Stomach smooth muscle (tissue), 2 donors: Measurements from ENCODE around the gene ABHD10.

Experiments used
- H3K27ac ChIP-seq: one replicate; pipeline ENCODE4 v1.7.0; 2013; ENCODE audit warnings: mild to moderate bottlenecking, low read length, inconsistent platforms
- H3K27me3 ChIP-seq, 2 donors: one replicate each; pipeline ENCODE4 v1.7.0; 2013; ENCODE audit warnings: low read length in 2 of 2; ENCODE audit not compliant: insufficient read depth in 2 of 2, control insufficient read depth in 1 of 2
- H3K36me3 ChIP-seq, 2 donors: one replicate each; pipeline ENCODE4 v1.7.0; 2013; ENCODE audit warnings: low read length in 2 of 2; ENCODE audit not compliant: control insufficient read depth in 2 of 2, insufficient read depth in 2 of 2
- H3K4me1 ChIP-seq: one replicate; pipeline ENCODE4 v1.7.0; 2013; ENCODE audit warnings: low read length; ENCODE audit not compliant: control insufficient read depth, insufficient read depth
- H3K4me3 ChIP-seq, 2 donors: one replicate each; pipeline ENCODE4 v1.7.0; 2013; ENCODE audit warnings: low read length in 2 of 2
- H3K9ac ChIP-seq, 2 donors: one replicate each; pipeline ENCODE4 v1.7.0; 2013; ENCODE audit warnings: low read length in 2 of 2, mild to moderate bottlenecking in 1 of 2
- H3K9me3 ChIP-seq, 2 donors: one replicate each; pipeline ENCODE4 v1.7.0; 2013; ENCODE audit warnings: low read length in 2 of 2; ENCODE audit not compliant: control insufficient read depth in 2 of 2
- donor health status: healthy.
- donor health status: Pancreatic carcinoma.

Gene ABHD10

GRCh38 chr3:111949712-111950111, 29.1 kb upstream of the ABHD10 start:
- Histone ChIP-seq H3K27ac (no peak overlapping the region), H3K27me3 (no peaks in the 10 kb centered on the region), H3K4me1 (no peaks in the 10 kb centered on the region), H3K36me3 (peaks cover 25 to 41% of the 10 kb centered on the region in 2 donors), H3K4me3 (no peak overlapping the region), H3K9ac (no peak overlapping the region), H3K9me3 (no peaks in the 10 kb centered on the region)

GRCh38 chr3:111951032-111951431, 27.8 kb upstream of the ABHD10 start:
- Histone ChIP-seq H3K9ac (no peak overlapping the region), H3K4me1 (no peaks in the 10 kb centered on the region), H3K27me3 (no peaks in the 10 kb centered on the region), H3K9me3 (no peaks in the 10 kb centered on the region), H3K27ac (no peak overlapping the region), H3K36me3 (peaks cover 25 to 36% of the 10 kb centered on the region in 2 donors), H3K4me3 (no peak overlapping the region)

DNA sequence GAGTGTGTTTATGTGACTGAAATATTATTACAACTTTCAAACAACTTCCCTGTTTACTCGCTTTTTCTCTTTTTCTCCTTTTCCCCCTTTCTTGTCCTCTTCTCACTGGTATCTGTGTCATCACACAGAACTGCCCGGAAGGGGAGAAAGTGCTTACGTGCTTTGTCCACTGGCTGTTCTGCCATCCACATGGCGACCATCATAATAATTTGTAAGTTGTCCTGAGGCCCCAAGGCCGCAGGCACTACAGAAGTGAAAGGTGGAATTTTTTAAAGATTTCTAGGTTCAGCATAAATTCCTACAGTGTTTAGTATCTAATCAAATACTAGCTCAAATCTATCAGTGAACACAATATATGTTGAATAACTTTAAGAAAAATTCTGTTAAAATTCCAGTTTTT, 26.7 kb upstream of the ABHD10 start:
- Histone ChIP-seq H3K27me3 (no peaks in the 10 kb centered on the region), H3K9ac (no peak overlapping the region), H3K27ac (no peak overlapping the region), H3K36me3 (peaks cover 27 to 36% of the 10 kb centered on the region in 2 donors), H3K4me1 (no peaks in the 10 kb centered on the region), H3K9me3 (no peaks in the 10 kb centered on the region), H3K4me3 (no peak overlapping the region)

- H3K9me3 ChIP-seq, result no peaks in the 10 kb centered on the region
- H3K27ac ChIP-seq, result no peak overlapping the region
- no peaks in the 10 kb centered on the region for H3K27me3 ChIP-seq
- peaks cover 27 to 35% of the 10 kb centered on the region in 2 donors for H3K36me3 ChIP-seq
- no peaks in the 10 kb centered on the region for H3K4me1 ChIP-seq
- no peak overlapping the region for H3K9ac ChIP-seq
- no peak overlapping the region for H3K4me3 ChIP-seq
These were observed 25.9 kb upstream of the ABHD10 start for GRCh38 chr3:111952866-111953450.

GRCh38 chr3:111954228-111954990, 24.4 kb upstream of the ABHD10 start:
- Histone ChIP-seq H3K9ac (no peak overlapping the region), H3K27me3 (no peaks in the 10 kb centered on the region), H3K9me3 (no peaks in the 10 kb centered on the region), H3K36me3 (peaks cover 22 to 33% of the 10 kb centered on the region in 2 donors), H3K4me1 (no peaks in the 10 kb centered on the region), H3K27ac (no peak overlapping the region), H3K4me3 (no peak overlapping the region)

- H3K36me3 ChIP-seq, result peaks cover 19 to 28% of the 10 kb centered on the region in 2 donors
- H3K27ac ChIP-seq, result no peak overlapping the region
These were observed 22.9 kb upstream of the ABHD10 start for GRCh38 chr3:111955876-111956275.

GRCh38 chr3:111956449-111956848, 22.4 kb upstream of the ABHD10 start:
- no peaks in the 10 kb centered on the region for H3K4me1 ChIP-seq
- no peak overlapping the region for H3K27ac ChIP-seq
- H3K9me3 ChIP-seq, result no peaks in the 10 kb centered on the region
- H3K9ac ChIP-seq, result no peak overlapping the region
- peaks cover 19 to 28% of the 10 kb centered on the region in 2 donors for H3K36me3 ChIP-seq
- no peak overlapping the region for H3K4me3 ChIP-seq
- no peaks in the 10 kb centered on the region for H3K27me3 ChIP-seq

More at GRCh38 chr3:111955876-111956275, 22.9 kb upstream of the ABHD10 start:
- H3K4me1 ChIP-seq, result no peaks in the 10 kb centered on the region
- no peaks in the 10 kb centered on the region for H3K27me3 ChIP-seq
- no peak overlapping the region for H3K9ac ChIP-seq
- no peaks in the 10 kb centered on the region for H3K9me3 ChIP-seq
- H3K4me3 ChIP-seq, result no peak overlapping the region

DNA sequence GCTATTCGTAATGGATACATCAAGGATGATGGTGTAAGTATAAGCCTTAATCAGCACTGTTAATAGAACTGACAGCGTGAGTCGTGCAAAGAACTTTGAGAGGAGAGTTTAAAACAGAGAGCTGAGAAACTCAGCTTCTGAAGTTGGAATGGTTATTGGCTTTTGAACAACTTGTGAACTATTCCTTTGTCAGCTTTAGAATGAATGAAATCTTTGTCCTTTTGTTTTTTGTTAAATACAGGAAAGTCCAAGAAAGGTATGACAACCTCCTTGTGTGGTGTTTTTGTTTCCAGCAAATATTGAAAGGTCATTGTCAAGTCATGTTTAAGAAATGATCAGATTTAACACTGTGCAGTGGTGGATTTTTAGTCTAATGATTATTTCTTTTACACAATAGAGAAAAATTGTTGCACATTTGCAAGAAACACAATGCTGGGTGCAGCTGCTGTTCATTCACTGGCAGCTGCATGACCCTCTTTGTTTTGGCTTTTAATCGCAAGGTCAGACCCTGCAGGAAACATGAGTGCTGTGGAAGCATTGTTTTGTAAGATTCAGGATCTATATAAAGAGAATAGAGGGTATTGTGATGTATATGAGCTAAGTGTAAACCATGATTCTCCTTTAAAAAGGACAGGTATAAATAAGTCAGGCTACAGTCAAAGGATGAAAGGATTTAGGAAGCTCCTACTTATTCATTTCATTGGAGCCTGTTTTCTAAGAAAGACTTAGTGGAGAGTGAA, 21.7 kb upstream of the ABHD10 start:
- no peak overlapping the region for H3K27ac ChIP-seq

DNA sequence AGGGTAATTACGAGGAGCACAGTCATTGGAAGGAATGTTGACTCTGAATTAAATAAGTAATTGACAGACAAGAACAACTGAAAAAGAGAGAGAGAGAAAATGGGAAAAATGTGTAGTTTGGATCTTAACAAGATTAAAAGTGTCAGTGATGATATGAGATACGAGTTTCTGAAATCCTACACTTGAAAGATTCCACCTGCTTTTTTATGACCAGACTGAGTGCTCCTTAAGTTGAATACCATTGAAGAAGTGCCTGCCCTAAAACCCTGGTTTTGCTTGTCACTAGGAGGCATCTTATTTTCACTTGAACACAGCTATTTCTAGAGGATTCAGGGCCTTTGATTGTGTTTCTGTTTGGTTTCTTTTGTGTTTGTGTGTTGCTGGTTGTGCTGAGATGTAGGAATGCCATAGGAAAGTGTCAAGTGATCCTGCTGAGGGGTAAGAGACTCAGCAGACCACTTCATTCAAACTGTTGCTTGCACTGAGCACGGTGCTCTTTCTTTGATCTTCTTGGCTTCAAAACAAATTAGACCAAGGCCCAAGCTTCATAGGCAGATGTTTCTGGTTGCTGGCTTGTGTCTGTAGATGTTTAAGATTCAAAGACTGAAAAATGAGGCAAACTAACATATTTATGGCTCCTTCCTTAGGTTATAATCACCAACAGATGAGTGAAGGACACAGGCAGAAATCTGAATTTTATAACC, 17.2 kb upstream of the ABHD10 start:
- Histone ChIP-seq H3K4me3 (no peak overlapping the region), H3K36me3 (peaks cover 0 to 21% of the 10 kb centered on the region in 2 donors), H3K9me3 (no peaks in the 10 kb centered on the region), H3K9ac (no peak overlapping the region), H3K4me1 (no peaks in the 10 kb centered on the region), H3K27ac (no peak overlapping the region), H3K27me3 (no peaks in the 10 kb centered on the region)

More for the DNA sequence above, 21.7 kb upstream of the ABHD10 start:
- H3K4me3 ChIP-seq, result no peak overlapping the region
- peaks cover 17 to 27% of the 10 kb centered on the region in 2 donors for H3K36me3 ChIP-seq
- no peaks in the 10 kb centered on the region for H3K9me3 ChIP-seq
- H3K9ac ChIP-seq, result no peak overlapping the region
- no peaks in the 10 kb centered on the region for H3K4me1 ChIP-seq
- no peaks in the 10 kb centered on the region for H3K27me3 ChIP-seq

DNA sequence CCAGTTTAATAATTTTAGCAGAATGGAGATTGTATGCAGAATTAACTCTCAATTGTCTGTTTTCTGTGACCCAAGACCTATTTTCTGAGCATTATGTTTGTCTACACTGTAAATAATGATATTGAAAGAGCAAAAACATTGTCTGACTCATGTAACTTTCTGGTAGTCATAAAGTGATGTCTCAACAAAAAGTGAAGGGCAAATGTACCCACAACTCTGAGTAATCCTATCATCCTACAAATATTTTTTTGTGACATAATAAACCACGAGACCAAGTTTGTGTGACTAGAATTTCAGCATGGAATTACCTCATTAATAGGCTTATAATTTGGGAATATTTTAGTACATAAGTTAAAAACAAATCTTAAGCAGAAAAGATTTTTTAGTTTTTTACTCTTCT, 15.4 kb upstream of the ABHD10 start:
- no peak overlapping the region for H3K4me3 ChIP-seq
- H3K27ac ChIP-seq, result no peak overlapping the region
- H3K9me3 ChIP-seq, result no peaks in the 10 kb centered on the region
- H3K9ac ChIP-seq, result no peak overlapping the region
- no peaks in the 10 kb centered on the region for H3K27me3 ChIP-seq
- H3K4me1 ChIP-seq, result peaks cover 4% of the 10 kb centered on the region
- peaks cover 0 to 21% of the 10 kb centered on the region in 2 donors for H3K36me3 ChIP-seq
